Measurements from ENCODE around the gene RPS6KA2. TPM values are rescaled to one million over a fixed set of nuclear protein-coding genes. Genes with fewer than 3 reads are reported as not detected.

The RPS6KA2 gene
- total RNA-seq, 3 donors from 2014 or later (not counting 1 experiment from before 2014, with no cell fraction given) = 2.8 to 4.5 (median 2.9) TPM

DNA sequence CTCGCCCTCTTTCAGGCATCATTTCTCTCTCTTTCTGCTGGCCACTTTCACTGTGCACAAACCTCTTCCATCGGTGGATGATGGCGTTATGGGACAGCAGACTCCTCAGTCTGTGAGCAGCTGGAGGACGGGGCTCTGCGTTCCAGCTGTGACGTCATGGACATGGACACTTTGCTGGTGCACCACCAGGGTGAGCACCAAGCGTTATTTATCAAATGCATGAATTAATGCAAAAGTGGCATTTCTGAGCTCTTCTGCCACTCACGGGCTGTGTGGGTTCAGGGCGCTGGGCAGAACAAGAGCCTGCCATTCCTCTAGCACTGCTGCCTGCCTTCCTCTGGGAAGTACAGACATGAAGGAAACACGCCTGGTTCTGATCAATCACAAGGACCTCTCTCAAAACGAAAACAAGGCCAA is 161.4 kb downstream of the RPS6KA2 start:
- no peak overlapping the region for H3K4me3 Mint-ChIP-seq

DNA sequence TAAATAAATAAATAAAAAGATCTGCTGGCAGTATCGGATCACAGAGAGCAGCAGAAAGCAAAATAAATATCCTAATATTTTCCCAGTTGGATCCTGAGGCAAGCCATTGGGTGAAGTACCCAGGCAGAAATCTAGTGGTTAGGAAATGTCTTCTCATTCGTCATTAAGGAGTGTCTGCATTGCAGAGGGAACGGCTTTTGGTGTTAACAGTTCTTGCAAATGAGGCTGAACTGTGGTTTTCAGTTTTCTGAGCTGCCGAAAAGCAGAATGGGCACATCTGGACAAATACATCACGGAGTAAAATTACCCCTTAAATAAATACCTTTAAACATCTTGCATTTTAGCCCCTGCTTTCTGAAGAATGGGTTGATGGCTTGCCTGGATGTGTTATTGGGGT is 162.1 kb downstream of the RPS6KA2 start:
- Mint-ChIP-seq H3K4me3 (peak overlapping the region; percentile 47), H3K27ac (peak overlapping the region in 1 of 2 donors; percentile 36), H3K36me3 (no peaks in the 10 kb centered on the region), H3K9me3 (no peaks in the 10 kb centered on the region), H3K27me3 (ENCODE audit: low read depth in 2 of 2) (peaks cover 28 to 37% of the 10 kb centered on the region in 2 donors), H3K4me1 (peaks cover 12 to 20% of the 10 kb centered on the region in 2 donors)
- intact Hi-C loops (cut with micrococcal nuclease) = no loop called here
- no peak for DNase-seq
- WGBS (ENCODE audit: insufficient coverage) = 17% methylated on average over 3 of the region's 5 CpGs
- ATAC-seq = peak in 2 of 3 donors; percentile 55 to 80
- Histone ChIP-seq H3K36me3 (ENCODE audit: control insufficient read depth, insufficient read depth, low read length) (no peaks in the 10 kb centered on the region), H3K27ac (ENCODE audit: low read length) (no peak overlapping the region), H3K4me3 (ENCODE audit: low read length) (no peak overlapping the region), H3K4me1 (ENCODE audit: control insufficient read depth, insufficient read depth, low read length) (peaks cover 12% of the 10 kb centered on the region), H3K27me3 (ENCODE audit: control insufficient read depth, insufficient read depth, low read length) (peaks cover 3% of the 10 kb centered on the region), H3K9me3 (ENCODE audit: control insufficient read depth, insufficient read depth, low read length) (no peaks in the 10 kb centered on the region)
- TF ChIP-seq, protein P1, sequence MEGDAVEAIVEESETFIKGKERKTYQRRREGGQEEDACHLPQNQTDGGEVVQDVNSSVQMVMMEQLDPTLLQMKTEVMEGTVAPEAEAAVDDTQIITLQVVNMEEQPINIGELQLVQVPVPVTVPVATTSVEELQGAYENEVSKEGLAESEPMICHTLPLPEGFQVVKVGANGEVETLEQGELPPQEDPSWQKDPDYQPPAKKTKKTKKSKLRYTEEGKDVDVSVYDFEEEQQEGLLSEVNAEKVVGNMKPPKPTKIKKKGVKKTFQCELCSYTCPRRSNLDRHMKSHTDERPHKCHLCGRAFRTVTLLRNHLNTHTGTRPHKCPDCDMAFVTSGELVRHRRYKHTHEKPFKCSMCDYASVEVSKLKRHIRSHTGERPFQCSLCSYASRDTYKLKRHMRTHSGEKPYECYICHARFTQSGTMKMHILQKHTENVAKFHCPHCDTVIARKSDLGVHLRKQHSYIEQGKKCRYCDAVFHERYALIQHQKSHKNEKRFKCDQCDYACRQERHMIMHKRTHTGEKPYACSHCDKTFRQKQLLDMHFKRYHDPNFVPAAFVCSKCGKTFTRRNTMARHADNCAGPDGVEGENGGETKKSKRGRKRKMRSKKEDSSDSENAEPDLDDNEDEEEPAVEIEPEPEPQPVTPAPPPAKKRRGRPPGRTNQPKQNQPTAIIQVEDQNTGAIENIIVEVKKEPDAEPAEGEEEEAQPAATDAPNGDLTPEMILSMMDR (IDR thresholded peaks at IDR 0.05) = no peak

More for the DNA sequence above, 161.4 kb downstream of the RPS6KA2 start:
- H3K36me3 ChIP-seq (ENCODE audit: control insufficient read depth, insufficient read depth, low read length) = no peaks in the 10 kb centered on the region
- DNase-seq = no peak
- TF ChIP-seq, protein P1 (IDR thresholded peaks at IDR 0.05) = no peak
- H3K9me3 ChIP-seq (ENCODE audit: control insufficient read depth, insufficient read depth, low read length) = no peaks in the 10 kb centered on the region
- peak overlapping the region in 1 of 2 donors; percentile 36 for H3K27ac Mint-ChIP-seq
- no peak overlapping the region for H3K27ac ChIP-seq (ENCODE audit: low read length)
- H3K4me1 Mint-ChIP-seq = peaks cover 12 to 20% of the 10 kb centered on the region in 2 donors
- H3K27me3 ChIP-seq (ENCODE audit: control insufficient read depth, insufficient read depth, low read length) = peaks cover 3% of the 10 kb centered on the region
- intact Hi-C loops (cut with micrococcal nuclease) = no loop called here
- peaks cover 12% of the 10 kb centered on the region for H3K4me1 ChIP-seq (ENCODE audit: control insufficient read depth, insufficient read depth, low read length)
- H3K9me3 Mint-ChIP-seq = no peaks in the 10 kb centered on the region
- WGBS (ENCODE audit: insufficient coverage) = 90% methylated on average over 11 of the region's 11 CpGs
- peaks cover 28 to 37% of the 10 kb centered on the region in 2 donors for H3K27me3 Mint-ChIP-seq (ENCODE audit: low read depth in 2 of 2)
- H3K4me3 ChIP-seq (ENCODE audit: low read length) = no peak overlapping the region
- no peaks in the 10 kb centered on the region for H3K36me3 Mint-ChIP-seq
- no peak for ATAC-seq

DNA sequence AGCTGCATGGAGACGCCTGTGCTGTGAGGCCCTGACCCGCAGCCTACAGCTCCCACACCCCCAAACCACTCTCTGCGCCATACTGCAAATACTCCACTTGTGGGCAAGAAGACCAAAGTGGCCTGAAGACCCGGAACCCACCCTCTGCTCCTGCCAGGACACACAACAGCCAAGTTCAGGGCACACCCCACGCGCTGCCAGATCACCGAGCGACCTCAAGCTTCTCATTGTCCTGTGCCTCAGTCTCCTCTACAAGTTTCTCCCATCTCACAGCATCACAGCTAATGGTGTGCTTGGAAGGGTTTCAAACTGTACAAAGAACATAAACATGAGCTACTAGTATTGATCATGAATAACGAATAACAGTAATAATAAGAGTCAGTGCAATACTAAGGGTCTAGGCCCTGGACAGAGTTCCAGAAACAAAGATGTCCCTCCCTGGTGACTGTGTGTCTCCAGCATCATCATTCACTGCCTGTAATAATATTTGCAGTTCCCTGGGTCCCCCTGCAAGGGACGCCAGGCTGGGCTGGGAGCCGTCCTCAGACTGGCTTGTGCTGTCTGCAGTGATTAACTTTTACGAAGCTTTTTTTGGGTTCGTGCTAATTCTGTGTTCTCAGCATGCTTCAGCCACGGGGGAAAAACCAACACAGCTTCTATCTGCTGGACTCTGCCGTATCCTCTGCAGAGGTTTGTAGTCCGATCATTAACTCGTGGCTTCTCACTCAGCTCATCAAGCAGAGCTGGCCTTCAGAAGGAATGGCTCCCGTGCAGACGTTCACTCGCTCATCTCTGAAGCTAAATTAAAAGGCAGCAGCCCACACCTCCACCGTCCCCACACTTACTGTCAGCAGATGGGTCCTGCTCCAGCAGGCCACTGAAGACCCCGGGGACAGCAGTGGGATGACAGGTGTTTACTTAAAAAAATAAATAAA is 162.7 kb downstream of the RPS6KA2 start:
- Mint-ChIP-seq H3K9me3 (no peaks in the 10 kb centered on the region), H3K4me3 (no peak overlapping the region), H3K27me3 (ENCODE audit: low read depth in 2 of 2) (peaks cover 28 to 36% of the 10 kb centered on the region in 2 donors), H3K4me1 (peaks cover 12 to 20% of the 10 kb centered on the region in 2 donors), H3K36me3 (no peaks in the 10 kb centered on the region), H3K27ac (no peak overlapping the region)
- no peak overlapping the region for H3K27ac ChIP-seq (ENCODE audit: low read length)
- no peak for DNase-seq
- TF ChIP-seq, protein P1 (IDR thresholded peaks at IDR 0.05) = no peak
- H3K4me1 ChIP-seq (ENCODE audit: control insufficient read depth, insufficient read depth, low read length) = peaks cover 12% of the 10 kb centered on the region
- H3K4me3 ChIP-seq (ENCODE audit: low read length) = no peak overlapping the region
- H3K36me3 ChIP-seq (ENCODE audit: control insufficient read depth, insufficient read depth, low read length) = no peaks in the 10 kb centered on the region
- ATAC-seq = no peak
- peaks cover 3% of the 10 kb centered on the region for H3K27me3 ChIP-seq (ENCODE audit: control insufficient read depth, insufficient read depth, low read length)
- 88% methylated on average over 21 of the region's 22 CpGs for WGBS (ENCODE audit: insufficient coverage)
- no peaks in the 10 kb centered on the region for H3K9me3 ChIP-seq (ENCODE audit: control insufficient read depth, insufficient read depth, low read length)
- intact Hi-C loops (cut with micrococcal nuclease) = no loop called here

All from natural killer cell (primary cell).